Panc1 (cell line): ENCODE measurements around the gene IFIH1. TPM values are rescaled to one million over a fixed set of nuclear protein-coding genes. Genes with fewer than 3 reads are reported as not detected.
A peak's percentile ranks its signal among the peaks of the same experiment; 100 is the strongest.

Experiments used
- ATAC-seq: fragments of 200-7000 bp; cut with Tn5 transposase; 2 replicates; pipeline ENCODE4 v1.9.1; 2020; ENCODE audit warnings: mild to moderate bottlenecking, moderate library complexity
- Bru-seq: library from RNA; stranded (reverse); fragments of 400-500 nt; gene quantifications from one replicate; lab custom pipeline; 2021; lab: Mats Ljungman, UMichigan
- BruChase-seq, 2 experiments: library from RNA; stranded (reverse); fragments of 400-500 nt; gene quantifications; one replicate each; lab custom pipeline; 2021; lab: Mats Ljungman, UMichigan
- BruUV-seq: library from RNA; stranded (reverse); fragments of 400-500 nt; replicated peaks from 2 replicates; lab custom pipeline; 2021; lab: Mats Ljungman, UMichigan
- CTCF ChIA-PET: fragments of 300-600 bp; sonication (Branson Sonifier 250); formaldehyde crosslinking; loops from one replicate; lab custom pipeline; 2022; ENCODE audit warnings: antibody characterized with exemption; lab: Charles Lee
- POLR2A ChIA-PET: fragments of 300-600 bp; sonication (Branson Sonifier 250); formaldehyde crosslinking; loops from one replicate; lab custom pipeline; 2022; ENCODE audit warnings: antibody characterized with exemption; lab: Charles Lee
- DNase-seq: peaks from one replicate; pipeline ENCODE4 v3.0.0-alpha.2; 2010; ENCODE audit warnings: low read depth, low spot score
- H3K27ac ChIP-seq: 2 replicates; pipeline ENCODE4 v1.5.1; 2011; ENCODE audit warnings: mild to moderate bottlenecking, low read length, inconsistent platforms
- H3K27me3 ChIP-seq: fragments of 200-500 bp; sonication (Bioruptor generic); 2 replicates; pipeline ENCODE4 v1.6.0; 2014; ENCODE audit warnings: low read length, inconsistent platforms; ENCODE audit not compliant: control insufficient read depth, insufficient read depth
- H3K36me3 ChIP-seq: fragments of 200-500 bp; sonication (Bioruptor generic); 2 replicates; pipeline ENCODE4 v1.5.1; 2014; ENCODE audit warnings: inconsistent platforms, mild to moderate bottlenecking, low read length, moderate library complexity; ENCODE audit not compliant: control insufficient read depth, insufficient read depth
- H3K4me1 ChIP-seq: 2 replicates; pipeline ENCODE4 v1.5.1; 2011; ENCODE audit warnings: inconsistent platforms, mild to moderate bottlenecking, low read length, moderate library complexity; ENCODE audit not compliant: control insufficient read depth, insufficient read depth
- H3K4me3 ChIP-seq, 2 experiments: 2 replicates each; pipeline ENCODE4 v1.5.1; 2011 to 2012; ENCODE audit warnings: low read depth in 2 of 2, low read length in 2 of 2, mild to moderate bottlenecking in 2 of 2, inconsistent platforms in 1 of 2, moderate library complexity in 1 of 2
- H3K9me3 ChIP-seq: fragments of 200-500 bp; sonication (Bioruptor generic); 2 replicates; pipeline ENCODE4 v1.5.1; 2014; ENCODE audit warnings: low read depth, mild to moderate bottlenecking, inconsistent platforms, low read length, moderate library complexity; ENCODE audit not compliant: control insufficient read depth, insufficient read depth
- POLR2AphosphoS5 ChIP-seq: IDR thresholded peaks from 2 replicates; pipeline ENCODE4 v1.6.1; 2012; ENCODE audit warnings: mild to moderate bottlenecking, low read depth, low read length, moderate library complexity
- SIN3A ChIP-seq: IDR thresholded peaks from 2 replicates; pipeline ENCODE4 v1.6.1; 2012; ENCODE audit warnings: low read depth, mild to moderate bottlenecking, low read length, moderate library complexity, borderline replicate concordance; ENCODE audit not compliant: insufficient read depth
- TCF7L2 ChIP-seq: IDR thresholded peaks from 2 replicates; pipeline ENCODE4 v1.6.1; 2011; ENCODE audit warnings: mild to moderate bottlenecking, low read depth, low read length, inconsistent platforms
- in situ Hi-C: cut with HindIII; loops from 2 replicates; pipeline ENCODE4 v1.10.0; 2016; ENCODE audit warnings: low sequenced_read_pairs, low pct_unique_long_range_greater_than_20kb
- intact Hi-C: fragments of 100-400 bp; cut with micrococcal nuclease; formaldehyde crosslinking; loops from one replicate; pipeline ENCODE4 v1.10.0; 2022; ENCODE audit not compliant: unreplicated experiment
- long read RNA-seq: library from polyadenylated mRNA; unstranded; transcript quantifications from one replicate; pipeline ENCODE4 v2.0.0, GENCODE V29; 2021; ENCODE audit not compliant: unreplicated experiment
- polyA plus RNA-seq: library from polyadenylated mRNA; unstranded; fragments of >200 nt; gene quantifications from one replicate; pipeline ENCODE4 v1.2.1, GENCODE V29; 2012; ENCODE audit warnings: missing spikeins; ENCODE audit not compliant: insufficient read length
- total RNA-seq: library from RNA; stranded (reverse); gene quantifications from one replicate; pipeline ENCODE4 v1.2.1, GENCODE V29; 2021; ENCODE audit not compliant: unreplicated experiment
- TF ChIP-seq, protein P1 (sequence below): fragments of 450-650 bp; IDR thresholded peaks from 2 replicates; pipeline ENCODE4 v1.5.1; 2017; ENCODE audit warnings: mild to moderate bottlenecking
- TF ChIP-seq, protein P2 (sequence below), 2 experiments: IDR thresholded peaks; 2 replicates each; pipeline ENCODE4 v1.6.1; 2011 to 2012; ENCODE audit warnings: low read depth in 2 of 2, control low read depth in 1 of 2, low read length in 1 of 2, mild to moderate bottlenecking in 1 of 2, moderate library complexity in 1 of 2; ENCODE audit not compliant: insufficient read depth in 1 of 2

Gene IFIH1
- total RNA-seq (15.4 TPM), Bru-seq, nascent RNA (percentile 60 among the genes with signal in this experiment), BruChase-seq, experiment 1, labeled RNA remaining after a 2-hour chase (percentile 53 among the genes with signal in this experiment), BruChase-seq, experiment 2, labeled RNA remaining after a 6-hour chase (percentile 66 among the genes with signal in this experiment)
- 5.7 TPM for polyA plus RNA-seq
- long read RNA-seq, transcript IFIH1-207 (16 exons, 3,544 nt), result major isoform, 27 of 41 reads
- long read RNA-seq, partial matches to known transcripts, result 9 of 41 reads
- long read RNA-seq, other reads (novel, unspliced or antisense), result 3 of 41 reads

GRCh38 chr2:162318328-162319180, at the start of gene IFIH1:
TSS of gene IFIH1 (minus strand) at chr2:162318684. CDS start at chr2:162318307, 377 bp downstream.
- in situ Hi-C loops (no loop called here), intact Hi-C loops (no loop called here)
- H3K4me1 ChIP-seq, result peaks cover 6% of the 10 kb centered on the region
- no TSS peak for BruUV-seq
- no peaks in the 10 kb centered on the region for H3K36me3 ChIP-seq
- H3K27ac ChIP-seq, result peak within 1 kb of the TSS; percentile 95
- H3K9me3 ChIP-seq, result no peaks in the 10 kb centered on the region
- ChIA-PET CTCF (interaction anchor here (0.7 to 0.9 kb wide), 2 partner anchors 16 to 192 kb away, joined by 3 read pairs; no protein-coding TSS in a partner anchor), POLR2A (no interaction called here)
- peak; percentile 71 for DNase-seq
- peak; percentile 96 for ATAC-seq
- H3K4me3 ChIP-seq, result peak within 1 kb of the TSS; percentile 84 to 95
- no peaks in the 10 kb centered on the region for H3K27me3 ChIP-seq
- TF ChIP-seq POLR2AphosphoS5 (0 out of 2 replicates have a peak, but pooled peaks have one; percentile 18), TCF7L2 (0 out of 2 replicates have a peak, but pooled peaks have one; percentile 49), SIN3A (no peak)
- TF ChIP-seq, protein P1, sequence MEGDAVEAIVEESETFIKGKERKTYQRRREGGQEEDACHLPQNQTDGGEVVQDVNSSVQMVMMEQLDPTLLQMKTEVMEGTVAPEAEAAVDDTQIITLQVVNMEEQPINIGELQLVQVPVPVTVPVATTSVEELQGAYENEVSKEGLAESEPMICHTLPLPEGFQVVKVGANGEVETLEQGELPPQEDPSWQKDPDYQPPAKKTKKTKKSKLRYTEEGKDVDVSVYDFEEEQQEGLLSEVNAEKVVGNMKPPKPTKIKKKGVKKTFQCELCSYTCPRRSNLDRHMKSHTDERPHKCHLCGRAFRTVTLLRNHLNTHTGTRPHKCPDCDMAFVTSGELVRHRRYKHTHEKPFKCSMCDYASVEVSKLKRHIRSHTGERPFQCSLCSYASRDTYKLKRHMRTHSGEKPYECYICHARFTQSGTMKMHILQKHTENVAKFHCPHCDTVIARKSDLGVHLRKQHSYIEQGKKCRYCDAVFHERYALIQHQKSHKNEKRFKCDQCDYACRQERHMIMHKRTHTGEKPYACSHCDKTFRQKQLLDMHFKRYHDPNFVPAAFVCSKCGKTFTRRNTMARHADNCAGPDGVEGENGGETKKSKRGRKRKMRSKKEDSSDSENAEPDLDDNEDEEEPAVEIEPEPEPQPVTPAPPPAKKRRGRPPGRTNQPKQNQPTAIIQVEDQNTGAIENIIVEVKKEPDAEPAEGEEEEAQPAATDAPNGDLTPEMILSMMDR, result peak; percentile 58
- TF ChIP-seq, protein P2, sequence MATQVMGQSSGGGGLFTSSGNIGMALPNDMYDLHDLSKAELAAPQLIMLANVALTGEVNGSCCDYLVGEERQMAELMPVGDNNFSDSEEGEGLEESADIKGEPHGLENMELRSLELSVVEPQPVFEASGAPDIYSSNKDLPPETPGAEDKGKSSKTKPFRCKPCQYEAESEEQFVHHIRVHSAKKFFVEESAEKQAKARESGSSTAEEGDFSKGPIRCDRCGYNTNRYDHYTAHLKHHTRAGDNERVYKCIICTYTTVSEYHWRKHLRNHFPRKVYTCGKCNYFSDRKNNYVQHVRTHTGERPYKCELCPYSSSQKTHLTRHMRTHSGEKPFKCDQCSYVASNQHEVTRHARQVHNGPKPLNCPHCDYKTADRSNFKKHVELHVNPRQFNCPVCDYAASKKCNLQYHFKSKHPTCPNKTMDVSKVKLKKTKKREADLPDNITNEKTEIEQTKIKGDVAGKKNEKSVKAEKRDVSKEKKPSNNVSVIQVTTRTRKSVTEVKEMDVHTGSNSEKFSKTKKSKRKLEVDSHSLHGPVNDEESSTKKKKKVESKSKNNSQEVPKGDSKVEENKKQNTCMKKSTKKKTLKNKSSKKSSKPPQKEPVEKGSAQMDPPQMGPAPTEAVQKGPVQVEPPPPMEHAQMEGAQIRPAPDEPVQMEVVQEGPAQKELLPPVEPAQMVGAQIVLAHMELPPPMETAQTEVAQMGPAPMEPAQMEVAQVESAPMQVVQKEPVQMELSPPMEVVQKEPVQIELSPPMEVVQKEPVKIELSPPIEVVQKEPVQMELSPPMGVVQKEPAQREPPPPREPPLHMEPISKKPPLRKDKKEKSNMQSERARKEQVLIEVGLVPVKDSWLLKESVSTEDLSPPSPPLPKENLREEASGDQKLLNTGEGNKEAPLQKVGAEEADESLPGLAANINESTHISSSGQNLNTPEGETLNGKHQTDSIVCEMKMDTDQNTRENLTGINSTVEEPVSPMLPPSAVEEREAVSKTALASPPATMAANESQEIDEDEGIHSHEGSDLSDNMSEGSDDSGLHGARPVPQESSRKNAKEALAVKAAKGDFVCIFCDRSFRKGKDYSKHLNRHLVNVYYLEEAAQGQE (IDR thresholded peaks at IDR 0.05; ENCODE audit: insufficient read depth in 1 of 2, low read depth in 2 of 2, low read length in 1 of 2), result no peak

DNA sequence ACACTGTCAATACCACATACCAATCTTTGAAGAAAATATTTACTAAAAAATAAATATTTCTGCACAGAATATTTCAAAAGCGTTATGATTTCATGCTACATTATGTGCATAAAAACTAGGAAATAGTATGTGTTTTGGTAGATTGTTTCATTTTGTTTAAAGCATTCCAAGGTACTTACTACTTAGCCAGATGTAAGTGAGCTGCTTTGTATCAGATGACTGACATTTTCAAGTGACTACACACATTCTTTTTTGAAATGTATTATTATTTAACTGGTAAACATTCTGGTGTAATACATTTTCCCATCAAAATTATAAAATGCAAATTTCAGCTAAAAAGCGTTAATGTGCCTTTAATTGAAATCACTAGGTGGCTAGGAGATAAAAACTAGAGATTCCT, 46.9 kb upstream of the IFIH1 start:
- in situ Hi-C loops, result no loop called here
- Histone ChIP-seq H3K27ac (no peak overlapping the region), H3K36me3 (no peaks in the 10 kb centered on the region; the same call in 1 of the 2 replicates), H3K9me3 (no peaks in the 10 kb centered on the region), H3K27me3 (no peaks in the 10 kb centered on the region), H3K4me3 (no peak overlapping the region), H3K4me1 (no peaks in the 10 kb centered on the region)
- ATAC-seq, result no peak
- intact Hi-C loops, result no loop called here
- POLR2A ChIA-PET, result no interaction called here
- BruUV-seq, result no TSS peak
- CTCF ChIA-PET, result no interaction called here
- TF ChIP-seq SIN3A (no peak), TCF7L2 (no peak), POLR2AphosphoS5 (no peak)
- TF ChIP-seq, protein P1, result no peak
- DNase-seq, result no peak
